K562 (cell line): Measurements from ENCODE around the gene HES6. TPM values are rescaled to one million over a fixed set of nuclear protein-coding genes. Genes with fewer than 3 reads are reported as not detected.

Source experiments
- CEBPG ChIP-seq, 3 experiments: fragments of 200-800 bp in 1 of 3; sonication (Bioruptor generic) in 1 of 3; sonication (generic) in 1 of 3; formaldehyde crosslinking in 1 of 3; IDR thresholded peaks in 2 of 3; conservative IDR thresholded peaks in 1 of 3; 2 replicates each; pipeline versions ENCODE4 v1.6.1 to v1.8.0; 2016 to 2022; ENCODE audit warnings: missing compliant biosample characterization in 2 of 3, missing genetic modification characterization in 2 of 3, mild to moderate bottlenecking in 1 of 3, missing genetic modification reagents in 1 of 3
- CREM ChIP-seq: IDR thresholded peaks from 2 replicates; pipeline ENCODE4 v1.6.1; 2014; ENCODE audit warnings: antibody characterized with exemption, low read depth
- CXXC5 ChIP-seq: fragments of 250-450 bp; sonication (Bioruptor Pico); IDR thresholded peaks from 2 replicates; pipeline ENCODE4 v1.8.0; 2022; ENCODE audit warnings: inconsistent platforms, mild to moderate bottlenecking, moderate library complexity
- FOXK1 ChIP-seq: sonication (generic); formaldehyde crosslinking; IDR thresholded peaks from 2 replicates; pipeline ENCODE4 v1.8.0; 2022; ENCODE audit warnings: missing genetic modification reagents, mild to moderate bottlenecking, borderline replicate concordance
- HDAC1 ChIP-seq, 2 experiments: fragments of 450-650 bp; IDR thresholded peaks; 2 replicates each; pipeline ENCODE4 v1.6.1; 2016 to 2017; ENCODE audit warnings: inconsistent platforms in 1 of 2, mild to moderate bottlenecking in 1 of 2, moderate library complexity in 1 of 2
- MBD1 ChIP-seq: fragments of 250-450 bp; sonication (Bioruptor Pico); IDR thresholded peaks from 2 replicates; pipeline ENCODE4 v1.8.0; 2022; ENCODE audit warnings: inconsistent platforms
- MBD2 ChIP-seq: sonication (generic); IDR thresholded peaks from 2 replicates; pipeline ENCODE4 v1.6.1; 2016; ENCODE audit warnings: low read depth, borderline replicate concordance
- MLLT1 ChIP-seq, 2 experiments: fragments of 450-650 bp; IDR thresholded peaks; 2 replicates each; pipeline ENCODE4 v1.6.1; 2016
- MXI1 ChIP-seq: IDR thresholded peaks from 2 replicates; pipeline ENCODE4 v1.6.1; 2011; ENCODE audit warnings: low read depth, mild to moderate bottlenecking, improper control_type of control experiment, low read length
- NR2C1 ChIP-seq, 2 experiments: fragments of 450-650 bp; IDR thresholded peaks; 2 replicates each; pipeline ENCODE4 v1.6.1; 2017; ENCODE audit warnings: mild to moderate bottlenecking in 2 of 2, antibody characterized with exemption in 1 of 2, inconsistent platforms in 1 of 2, missing compliant biosample characterization in 1 of 2, missing genetic modification characterization in 1 of 2
- PHF8 ChIP-seq: fragments of 200-600 bp; sonication (generic); IDR thresholded peaks from 2 replicates; pipeline ENCODE4 v1.6.1; 2012; ENCODE audit warnings: mixed run types, mild to moderate bottlenecking, inconsistent platforms, low read length, moderate library complexity, borderline replicate concordance
- SAFB ChIP-seq: fragments of 200-400 bp; formaldehyde crosslinking; IDR thresholded peaks from 2 replicates; pipeline ENCODE4 v1.6.1; 2017; ENCODE audit warnings: low read depth, low read length, borderline replicate concordance
- SIRT6 ChIP-seq: IDR thresholded peaks from one replicate; pipeline ENCODE4 v1.6.1; 2012; ENCODE audit warnings: low read depth, mild to moderate bottlenecking, control low read depth, inconsistent platforms, low read length, moderate library complexity
- SMAD4 ChIP-seq: fragments of 250-450 bp; sonication (Bioruptor Pico); conservative IDR thresholded peaks from 2 replicates; pipeline ENCODE4 v1.8.0; 2021; ENCODE audit warnings: inconsistent platforms, mild to moderate bottlenecking, moderate library complexity
- TCF7 ChIP-seq: sonication (generic); IDR thresholded peaks from 2 replicates; pipeline ENCODE4 v1.6.1; 2016; ENCODE audit warnings: antibody characterized with exemption, borderline replicate concordance
- ZNF124 ChIP-seq: sonication (generic); formaldehyde crosslinking; IDR thresholded peaks from 2 replicates; pipeline ENCODE4 v1.8.1; 2022; ENCODE audit warnings: missing genetic modification reagents
- ZNF668 ChIP-seq: fragments of 250-450 bp; sonication (Bioruptor Pico); IDR thresholded peaks from 2 replicates; pipeline ENCODE4 v1.8.0; 2022; ENCODE audit warnings: mild to moderate bottlenecking, inconsistent platforms
- ZNF695 ChIP-seq: fragments of 450-650 bp; formaldehyde crosslinking; IDR thresholded peaks from 2 replicates; pipeline ENCODE4 v1.4.0; 2020; ENCODE audit warnings: mild to moderate bottlenecking, moderate library complexity
- polyA plus RNA-seq, 8 experiments: library from polyadenylated mRNA; depleted of rRNA in 4 of 8; stranded (reverse) in 5 of 8; unstranded in 3 of 8; fragments of >200 nt; fragmentation: Nextera tagmentation in 2 of 8; fragmentation: Illumina TruSeq in 1 of 8; extraction: Ambion mirVana in 2 of 8; extraction: Trizol in 1 of 8; gene quantifications; 2 replicates each; pipeline versions ENCODE4 v1.2.1 to v1.2.3, GENCODE V29; 2011 to 2014; ENCODE audit warnings: inconsistent platforms in 1 of 8, missing spikeins in 1 of 8
- total RNA-seq, 7 experiments: library from RNA; depleted of rRNA in 6 of 7; stranded (reverse); fragments of >200 nt in 6 of 7; fragmentation: Illumina TruSeq in 2 of 7; extraction: Trizol in 2 of 7; gene quantifications; 2 replicates each; pipeline versions ENCODE4 v1.2.1 to v1.2.3, GENCODE V29; 2011 to 2021; ENCODE audit warnings: low replicate concordance in 1 of 7
- TF ChIP-seq, protein P1 (sequence below): fragments of 250-450 bp; sonication (Bioruptor Pico); IDR thresholded peaks from 2 replicates; pipeline ENCODE4 v1.4.0; 2020
- TF ChIP-seq, protein P2 (sequence below): sonication (generic); formaldehyde crosslinking; IDR thresholded peaks from 2 replicates; pipeline ENCODE4 v1.4.0; 2020; ENCODE audit warnings: mild to moderate bottlenecking, missing genetic modification reagents

The HES6 gene
- total and polyA plus RNA-seq, 9 of the 15 experiments (the other 6 are each of a cell fraction or from before 2014, with no cell fraction given) = 6.2 to 133 (median 29.2) TPM

GRCh38 chr2:238238766-238239542, 884 bp downstream of the HES6 start (continued):
- TF ChIP-seq MLLT1 (IDR thresholded peaks at IDR 0.05) (no peak), SIRT6 (no peak), ZNF695 (no peak), NR2C1 (IDR thresholded peaks at IDR 0.05) (no peak), NR2C1 (tag; IDR thresholded peaks at IDR 0.05) (no peak), CXXC5 (CRISPR knock-in tag) (peak; percentile 91), CREM (0 out of 2 replicates have a peak, but pooled peaks have one; percentile 46), CEBPG (CRISPR knock-in tag; IDR thresholded peaks at IDR 0.05) (peak; percentile 56), CEBPG (tag; conservative IDR thresholded peaks at IDR 0.05 in 1 of 2, IDR thresholded peaks at IDR 0.05 in 1 of 2) (no peak), MBD2 (no peak), ZNF124 (CRISPR knock-in tag) (peak; percentile 90; the same call in 1 of the 2 replicates), SAFB (peak; percentile 37; the same call in 1 of the 2 replicates), ZNF668 (peak; percentile 59; the same call in 1 of the 2 replicates), FOXK1 (peak; percentile 96; the same call in 1 of the 2 replicates), TCF7 (no peak), SMAD4 (CRISPR knock-in tag) (peak; percentile 85), HDAC1 (IDR thresholded peaks at IDR 0.05) (0 out of 4 replicates have a peak, but pooled peaks of 1 of the 2 experiments have one; percentile 46), MXI1 (no peak), MBD1 (CRISPR knock-in tag) (no peak), PHF8 (no peak)
- TF ChIP-seq, protein P1, sequence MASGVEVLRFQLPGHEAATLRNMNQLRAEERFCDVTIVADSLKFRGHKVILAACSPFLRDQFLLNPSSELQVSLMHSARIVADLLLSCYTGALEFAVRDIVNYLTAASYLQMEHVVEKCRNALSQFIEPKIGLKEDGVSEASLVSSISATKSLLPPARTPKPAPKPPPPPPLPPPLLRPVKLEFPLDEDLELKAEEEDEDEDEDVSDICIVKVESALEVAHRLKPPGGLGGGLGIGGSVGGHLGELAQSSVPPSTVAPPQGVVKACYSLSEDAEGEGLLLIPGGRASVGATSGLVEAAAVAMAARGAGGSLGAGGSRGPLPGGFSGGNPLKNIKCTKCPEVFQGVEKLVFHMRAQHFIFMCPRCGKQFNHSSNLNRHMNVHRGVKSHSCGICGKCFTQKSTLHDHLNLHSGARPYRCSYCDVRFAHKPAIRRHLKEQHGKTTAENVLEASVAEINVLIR = no peak
- TF ChIP-seq, protein P2, sequence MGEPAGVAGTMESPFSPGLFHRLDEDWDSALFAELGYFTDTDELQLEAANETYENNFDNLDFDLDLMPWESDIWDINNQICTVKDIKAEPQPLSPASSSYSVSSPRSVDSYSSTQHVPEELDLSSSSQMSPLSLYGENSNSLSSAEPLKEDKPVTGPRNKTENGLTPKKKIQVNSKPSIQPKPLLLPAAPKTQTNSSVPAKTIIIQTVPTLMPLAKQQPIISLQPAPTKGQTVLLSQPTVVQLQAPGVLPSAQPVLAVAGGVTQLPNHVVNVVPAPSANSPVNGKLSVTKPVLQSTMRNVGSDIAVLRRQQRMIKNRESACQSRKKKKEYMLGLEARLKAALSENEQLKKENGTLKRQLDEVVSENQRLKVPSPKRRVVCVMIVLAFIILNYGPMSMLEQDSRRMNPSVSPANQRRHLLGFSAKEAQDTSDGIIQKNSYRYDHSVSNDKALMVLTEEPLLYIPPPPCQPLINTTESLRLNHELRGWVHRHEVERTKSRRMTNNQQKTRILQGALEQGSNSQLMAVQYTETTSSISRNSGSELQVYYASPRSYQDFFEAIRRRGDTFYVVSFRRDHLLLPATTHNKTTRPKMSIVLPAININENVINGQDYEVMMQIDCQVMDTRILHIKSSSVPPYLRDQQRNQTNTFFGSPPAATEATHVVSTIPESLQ = peak; percentile 99
